Activated naive CD4-positive, alpha-beta T cell treated with anti-CD3 and anti-CD28 coated beads, Interleukin-2, amount 50 U/mL, for 24 hours (primary cell): ENCODE data around the gene HSD17B10.
"Not testable (repeated sequence)": the region's sequence is repeated elsewhere in the genome, so short reads cannot be mapped to it uniquely, and the experiment has no call there.

Experiments
- H3K27ac Mint-ChIP-seq: one replicate; pipeline ENCODE4 v1.8.0; 2021; ENCODE audit warnings: mild to moderate bottlenecking, mixed read lengths
- H3K27me3 Mint-ChIP-seq: one replicate; pipeline ENCODE4 v1.8.0; 2021; ENCODE audit warnings: mixed read lengths
- H3K36me3 Mint-ChIP-seq: one replicate; pipeline ENCODE4 v1.8.0; 2021; ENCODE audit warnings: mixed read lengths
- H3K4me1 Mint-ChIP-seq: one replicate; pipeline ENCODE4 v1.8.0; 2021; ENCODE audit warnings: mixed read lengths
- H3K4me3 Mint-ChIP-seq: one replicate; pipeline ENCODE4 v1.8.0; 2021; ENCODE audit warnings: mild to moderate bottlenecking, mixed read lengths
- H3K9me3 Mint-ChIP-seq: one replicate; pipeline ENCODE4 v1.8.0; 2021; ENCODE audit warnings: mixed read lengths

The HSD17B10 gene

DNA sequence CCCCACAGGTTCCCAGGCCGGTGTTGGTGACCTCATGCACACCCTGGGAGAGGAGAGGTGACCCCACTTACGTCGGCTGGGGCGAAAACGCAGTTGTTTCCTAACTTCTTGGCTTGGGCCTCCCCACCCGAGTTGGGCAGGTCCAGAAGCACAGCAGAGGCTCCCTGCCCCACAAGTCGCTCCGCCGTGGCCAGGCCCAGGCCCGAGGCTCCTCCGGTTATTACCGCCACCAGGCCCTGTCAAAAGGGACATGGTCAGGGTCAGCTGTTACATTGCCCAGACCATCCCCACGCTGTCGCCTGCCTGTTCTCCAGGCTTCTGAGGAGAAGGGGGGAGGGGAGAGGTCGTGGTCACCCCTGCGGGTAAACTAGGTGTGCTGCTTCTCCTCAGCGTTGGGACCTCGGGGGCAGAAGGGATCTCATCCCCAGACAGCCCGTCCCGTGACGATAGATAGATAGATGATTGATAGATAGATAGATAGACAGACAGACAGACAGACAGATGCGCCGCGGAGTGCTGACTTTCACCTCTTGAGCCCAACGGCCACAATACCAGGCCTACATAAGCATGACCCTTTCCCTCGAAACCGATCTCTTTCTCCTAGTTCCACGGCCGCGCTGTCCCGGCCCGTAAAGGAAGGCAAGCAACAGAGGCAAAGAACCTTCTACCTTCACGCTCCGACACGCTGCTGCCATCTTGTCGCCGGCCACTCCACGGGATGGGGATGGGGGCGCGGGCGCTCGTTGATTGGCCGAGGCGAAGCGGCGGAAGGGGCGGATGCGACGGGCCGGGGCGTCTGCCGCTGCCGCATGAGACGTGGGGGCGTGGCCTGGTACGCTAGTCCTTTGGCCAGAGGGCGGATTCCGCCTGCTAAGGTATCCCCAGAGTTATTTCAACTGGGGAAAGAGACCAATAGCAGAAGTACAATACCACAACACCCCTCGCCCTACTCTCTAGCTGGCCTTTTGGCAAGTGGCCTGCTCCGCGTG is at the start of gene HSD17B10:
Gene HSD17B10 (minus strand): TSS at position 720 of the 989 bp plus-strand sequence. CDS start 25 bp downstream, at position 695.
- peak within 1 kb of the TSS; percentile 98 for H3K4me3 Mint-ChIP-seq
- peaks cover 14% of the 10 kb centered on the region for H3K4me1 Mint-ChIP-seq
- peak within 1 kb of the TSS; percentile 94 for H3K27ac Mint-ChIP-seq
- no peaks in the 10 kb centered on the region for H3K9me3 Mint-ChIP-seq
- H3K36me3 Mint-ChIP-seq: peaks cover 1% of the 10 kb centered on the region
- H3K27me3 Mint-ChIP-seq: no peaks in the 10 kb centered on the region

GRCh38 chrX:53483416-53483815 is 49.2 kb upstream of the HSD17B10 start:
- H3K9me3 Mint-ChIP-seq: no peaks in the 10 kb centered on the region
- H3K4me1 Mint-ChIP-seq: no peaks in the 10 kb centered on the region
- H3K27ac Mint-ChIP-seq: no peak overlapping the region
- H3K27me3 Mint-ChIP-seq: peaks cover 3% of the 10 kb centered on the region
- H3K4me3 Mint-ChIP-seq: no peak overlapping the region
- no peaks in the 10 kb centered on the region for H3K36me3 Mint-ChIP-seq

DNA sequence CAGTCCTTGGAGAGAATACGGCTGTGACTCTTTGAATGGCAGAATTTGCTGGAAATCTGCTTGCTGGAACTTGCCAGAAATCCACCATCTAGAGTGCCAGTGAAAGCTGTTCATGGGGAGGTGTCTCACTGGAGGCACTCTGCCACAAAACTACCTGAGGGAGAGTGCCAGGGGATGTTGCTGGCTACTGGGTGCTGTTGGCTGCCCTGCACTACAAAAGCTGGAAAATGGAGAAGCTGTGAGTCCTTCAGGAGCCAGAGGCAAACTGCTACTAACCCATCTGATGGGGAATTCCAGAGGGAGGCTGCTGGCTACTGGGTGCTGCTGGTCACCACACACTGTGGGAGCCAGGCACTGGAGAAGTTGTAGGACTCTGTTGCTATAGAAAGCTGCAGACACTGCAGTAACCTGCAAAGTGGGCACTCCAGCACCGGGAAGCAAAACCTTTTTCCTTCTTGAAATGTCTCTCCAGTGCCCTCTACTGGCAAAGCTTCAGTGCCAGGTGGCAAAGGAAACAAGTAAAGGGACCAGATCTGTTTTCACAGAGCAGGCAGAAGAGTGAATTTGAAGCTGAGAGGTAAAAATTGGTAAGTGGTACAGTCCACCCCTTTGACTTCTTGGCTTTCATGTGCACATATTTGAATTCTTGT is 47.8 kb upstream of the HSD17B10 start:
- peaks cover 3% of the 10 kb centered on the region for H3K27me3 Mint-ChIP-seq
- H3K4me3 Mint-ChIP-seq: no peak overlapping the region
- H3K4me1 Mint-ChIP-seq: no peaks in the 10 kb centered on the region
- no peak overlapping the region for H3K27ac Mint-ChIP-seq
- no peaks in the 10 kb centered on the region for H3K9me3 Mint-ChIP-seq
- no peaks in the 10 kb centered on the region for H3K36me3 Mint-ChIP-seq

DNA sequence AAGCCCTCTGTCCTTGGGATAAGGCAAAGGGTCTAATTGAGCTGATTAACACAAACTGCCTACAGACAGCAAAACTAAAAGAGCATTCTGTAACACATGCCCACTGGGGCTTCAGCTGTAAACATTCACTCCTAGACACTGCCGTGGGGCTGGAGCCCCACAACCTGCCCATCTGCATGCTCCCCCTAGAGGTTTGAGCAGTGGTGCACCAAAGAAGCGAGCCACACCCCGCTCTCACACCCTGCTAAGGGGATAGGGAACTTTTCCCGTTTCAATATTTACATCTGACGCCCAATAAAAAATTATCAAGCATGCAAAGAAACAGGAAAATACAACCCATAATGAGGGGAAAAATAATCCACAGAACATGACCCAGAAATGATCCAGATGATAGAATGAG is 46.9 kb upstream of the HSD17B10 start:
- no peaks in the 10 kb centered on the region for H3K36me3 Mint-ChIP-seq
- H3K4me1 Mint-ChIP-seq: no peaks in the 10 kb centered on the region
- H3K27me3 Mint-ChIP-seq: peaks cover 3% of the 10 kb centered on the region
- H3K4me3 Mint-ChIP-seq: no peak overlapping the region
- H3K9me3 Mint-ChIP-seq: no peaks in the 10 kb centered on the region
- no peak overlapping the region for H3K27ac Mint-ChIP-seq

DNA sequence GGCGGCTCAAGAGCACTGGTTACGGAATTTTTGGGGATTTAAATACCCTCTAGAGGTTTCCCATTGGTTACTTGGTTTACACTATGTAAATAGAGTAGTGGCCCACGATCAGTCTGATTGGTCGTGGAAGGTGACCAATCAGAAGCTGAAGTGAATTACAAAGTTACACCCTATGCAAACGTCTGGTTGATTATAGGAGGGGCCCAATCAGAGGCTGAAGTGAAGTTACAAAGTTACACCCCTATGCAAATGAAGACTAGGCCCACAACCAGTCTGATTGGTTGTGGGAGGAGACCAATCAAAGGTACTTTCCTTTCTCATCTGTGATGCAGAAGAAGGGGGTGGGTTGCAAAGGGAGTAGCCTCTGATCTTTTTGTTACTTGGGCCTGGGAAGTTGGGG is 45.1 kb upstream of the HSD17B10 start:
- Mint-ChIP-seq H3K36me3 (no peaks in the 10 kb centered on the region), H3K4me1 (no peaks in the 10 kb centered on the region), H3K9me3 (no peaks in the 10 kb centered on the region), H3K27me3 (peaks cover 3% of the 10 kb centered on the region), H3K27ac (no peak overlapping the region), H3K4me3 (no peak overlapping the region)

DNA sequence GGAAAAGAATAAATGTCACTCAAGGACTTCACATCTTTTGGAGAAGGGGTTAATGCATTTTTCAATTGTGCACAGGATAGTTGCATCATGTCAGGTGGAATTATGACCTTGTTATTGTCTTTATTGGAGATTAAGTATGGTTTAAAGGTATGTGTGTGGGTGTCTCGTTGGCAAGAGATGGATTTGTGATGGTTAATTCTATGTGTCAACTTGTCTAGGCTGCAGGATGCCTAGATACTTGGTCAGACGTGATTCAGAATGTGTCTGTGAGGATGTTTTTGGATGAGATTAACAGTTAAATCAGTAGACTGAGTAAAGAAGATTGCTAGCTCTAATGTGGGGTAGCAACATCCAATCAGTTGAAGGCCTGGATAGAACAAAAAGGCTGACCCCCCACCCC is 42.2 kb upstream of the HSD17B10 start:
- no peaks in the 10 kb centered on the region for H3K9me3 Mint-ChIP-seq
- no peak overlapping the region for H3K4me3 Mint-ChIP-seq

DNA sequence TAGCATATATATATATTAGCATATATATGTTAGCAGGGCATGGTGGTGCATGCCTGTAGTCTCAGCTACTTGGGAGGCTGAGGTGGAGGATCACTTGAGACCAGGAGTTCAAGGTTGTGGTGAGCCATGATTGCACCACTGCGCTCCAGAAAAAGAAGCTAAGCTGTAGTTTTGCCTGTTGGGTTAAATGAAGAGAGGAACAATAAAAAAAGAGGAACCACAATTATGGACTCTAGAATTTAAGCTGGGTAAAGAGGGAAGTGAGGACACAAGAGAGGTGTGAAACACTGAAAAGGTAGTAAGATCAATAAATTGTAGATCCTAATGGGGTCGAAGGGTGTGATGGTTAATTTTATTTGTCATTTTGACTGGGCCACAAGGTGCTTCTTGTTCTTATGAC is 40.5 kb upstream of the HSD17B10 start:
- Mint-ChIP-seq H3K4me3 (no peak overlapping the region), H3K9me3 (no peaks in the 10 kb centered on the region), H3K36me3 (no peaks in the 10 kb centered on the region), H3K4me1 (no peaks in the 10 kb centered on the region), H3K27ac (no peak overlapping the region), H3K27me3 (peaks cover 2% of the 10 kb centered on the region)

More for the DNA sequence above, 42.2 kb upstream of the HSD17B10 start:
- no peaks in the 10 kb centered on the region for H3K36me3 Mint-ChIP-seq
- H3K27me3 Mint-ChIP-seq: peaks cover 5% of the 10 kb centered on the region
- no peak overlapping the region for H3K27ac Mint-ChIP-seq
- H3K4me1 Mint-ChIP-seq: no peaks in the 10 kb centered on the region

DNA sequence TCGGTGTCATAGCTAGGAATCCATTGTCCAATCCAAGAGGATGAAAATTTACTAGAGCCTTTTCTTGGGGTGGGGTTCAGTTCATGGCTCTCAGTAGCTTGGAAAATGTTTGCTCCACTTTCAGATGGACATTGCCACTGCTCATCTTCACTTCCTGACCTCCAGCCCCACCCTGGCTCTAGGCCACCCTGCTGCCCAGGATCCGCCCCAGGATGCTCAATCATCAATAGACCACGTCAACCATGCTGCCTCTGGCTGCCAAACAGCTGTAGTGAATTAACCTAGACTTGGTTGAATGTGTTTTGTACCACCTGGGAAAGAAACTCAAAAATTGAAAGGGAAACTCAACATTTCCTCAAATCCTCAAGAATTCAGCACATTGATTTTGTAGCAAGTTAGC is 37.2 kb upstream of the HSD17B10 start:
- Mint-ChIP-seq H3K4me3 (no peak overlapping the region), H3K9me3 (no peaks in the 10 kb centered on the region), H3K27me3 (peaks cover 2% of the 10 kb centered on the region), H3K36me3 (no peaks in the 10 kb centered on the region), H3K27ac (no peak overlapping the region), H3K4me1 (no peaks in the 10 kb centered on the region)

- H3K27me3 Mint-ChIP-seq: not testable (repeated sequence)
These were observed 34.5 kb upstream of the HSD17B10 start for GRCh38 chrX:53468659-53469058.

GRCh38 chrX:53458082-53458481 is 23.9 kb upstream of the HSD17B10 start:
- H3K27ac Mint-ChIP-seq: peak overlapping the region; percentile 8

More at GRCh38 chrX:53468659-53469058, 34.5 kb upstream of the HSD17B10 start:
- H3K9me3 Mint-ChIP-seq, H3K27ac Mint-ChIP-seq, H3K4me1 Mint-ChIP-seq, H3K4me3 Mint-ChIP-seq, H3K36me3 Mint-ChIP-seq: not testable (repeated sequence)

DNA sequence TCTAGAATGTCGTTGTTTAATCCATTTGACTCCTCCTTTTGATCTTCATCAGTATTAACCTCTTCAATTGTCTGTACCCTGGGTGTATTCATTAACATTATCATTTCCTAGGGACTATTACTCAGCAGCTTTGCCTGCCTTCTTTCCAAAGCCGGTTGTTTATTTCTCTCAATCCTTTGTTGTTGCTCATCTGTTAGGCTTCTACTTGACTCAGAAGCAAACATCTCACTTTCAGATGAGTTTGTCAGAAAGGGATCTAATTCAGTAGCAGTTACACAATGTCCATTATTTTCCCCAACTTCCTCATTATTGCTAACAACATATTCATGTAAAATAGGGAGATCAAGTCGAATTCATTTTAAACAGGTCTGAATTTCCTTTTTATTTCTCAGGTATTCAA is 22.1 kb upstream of the HSD17B10 start:
- Mint-ChIP-seq H3K9me3 (no peaks in the 10 kb centered on the region), H3K27me3 (peaks cover 4% of the 10 kb centered on the region), H3K36me3 (no peaks in the 10 kb centered on the region), H3K4me3 (no peak overlapping the region), H3K27ac (no peak overlapping the region), H3K4me1 (no peaks in the 10 kb centered on the region)

More at GRCh38 chrX:53458082-53458481, 23.9 kb upstream of the HSD17B10 start:
- Mint-ChIP-seq H3K27me3 (peaks cover 4% of the 10 kb centered on the region), H3K9me3 (no peaks in the 10 kb centered on the region), H3K4me1 (no peaks in the 10 kb centered on the region), H3K4me3 (no peak overlapping the region), H3K36me3 (no peaks in the 10 kb centered on the region)

DNA sequence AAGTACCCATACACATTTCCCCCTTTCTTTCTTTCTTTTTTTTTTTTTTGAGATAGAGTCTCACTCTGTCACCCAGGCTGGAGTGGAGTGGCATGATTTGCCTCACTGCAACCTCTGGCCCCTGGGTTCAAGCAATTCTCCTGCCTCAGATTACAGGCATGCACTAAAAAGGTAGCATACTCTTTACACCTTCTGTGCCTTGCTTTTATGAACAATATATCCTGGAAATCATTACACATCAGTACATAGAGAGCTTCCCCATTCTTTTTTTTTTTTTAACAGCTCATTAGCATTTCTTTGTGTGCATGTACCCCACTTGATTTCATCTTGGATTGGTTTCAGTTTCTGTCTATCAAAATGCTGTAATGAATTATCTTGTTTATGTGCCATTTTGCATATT is 18.6 kb upstream of the HSD17B10 start:
- Mint-ChIP-seq H3K36me3 (no peaks in the 10 kb centered on the region), H3K27ac (no peak overlapping the region), H3K9me3 (no peaks in the 10 kb centered on the region), H3K4me1 (no peaks in the 10 kb centered on the region), H3K4me3 (no peak overlapping the region), H3K27me3 (peaks cover 4% of the 10 kb centered on the region)

DNA sequence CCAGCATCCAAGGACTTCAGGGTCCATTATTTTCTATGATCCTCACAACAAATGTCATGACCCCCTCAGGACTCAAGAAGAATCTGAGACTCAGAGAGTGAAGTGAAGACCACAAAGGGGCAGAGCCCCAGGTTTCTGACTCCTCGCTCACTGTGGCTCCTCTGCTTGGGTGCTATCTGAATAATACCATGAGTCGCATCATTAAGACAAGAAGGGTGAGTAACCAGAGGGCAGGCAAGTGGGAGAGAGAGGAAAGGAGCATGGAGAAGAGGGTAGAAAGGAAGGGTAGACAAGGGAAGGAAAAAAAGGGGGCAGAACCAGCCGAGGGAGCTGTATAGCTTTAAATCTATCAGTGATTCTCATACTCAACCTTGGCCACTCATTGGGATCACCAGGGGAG is 15.5 kb upstream of the HSD17B10 start:
- Mint-ChIP-seq H3K36me3 (no peaks in the 10 kb centered on the region), H3K27ac (no peak overlapping the region), H3K4me1 (no peaks in the 10 kb centered on the region), H3K9me3 (no peaks in the 10 kb centered on the region), H3K4me3 (no peak overlapping the region), H3K27me3 (no peaks in the 10 kb centered on the region)

DNA sequence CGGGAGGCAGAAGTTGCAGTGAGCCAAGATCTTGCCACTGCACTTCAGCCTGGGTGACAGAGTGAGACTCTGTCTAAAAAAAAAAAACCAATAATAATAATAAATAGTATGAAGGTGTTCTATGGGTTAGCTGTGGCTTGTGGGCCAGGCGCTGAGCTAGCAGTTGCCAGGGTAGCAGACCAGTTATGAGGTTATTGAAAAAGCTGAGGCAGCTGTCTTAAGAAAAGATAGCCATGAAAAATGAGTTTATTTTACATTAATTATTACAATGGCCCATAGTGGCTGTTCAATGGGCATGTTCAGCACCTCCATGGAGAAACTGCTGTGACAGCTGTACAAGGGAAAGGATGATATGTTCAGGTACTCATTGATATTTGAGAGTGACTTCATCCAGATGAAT is 13.3 kb upstream of the HSD17B10 start:
- H3K27ac Mint-ChIP-seq: no peak overlapping the region
- no peak overlapping the region for H3K4me3 Mint-ChIP-seq

DNA sequence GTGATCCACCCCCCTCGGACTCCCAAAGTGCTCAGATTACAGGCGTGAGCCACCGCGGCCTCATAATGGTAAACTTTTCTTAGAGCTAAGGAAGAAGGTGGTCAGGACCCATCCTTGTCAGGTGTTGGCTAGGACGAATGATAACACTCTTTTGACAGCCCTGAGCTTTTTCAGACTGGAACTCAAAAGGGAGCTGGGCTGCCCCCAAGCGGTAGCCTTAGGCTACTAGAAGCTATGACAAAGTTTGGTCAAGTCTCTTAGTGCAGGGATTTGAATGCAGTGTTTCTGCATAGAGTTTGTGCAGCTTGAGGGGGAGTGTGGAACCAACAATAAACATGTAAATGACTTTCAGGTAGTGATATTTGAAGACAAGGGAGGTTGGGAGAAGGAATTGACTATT is 11.8 kb upstream of the HSD17B10 start:
- H3K4me3 Mint-ChIP-seq: no peak overlapping the region
- no peak overlapping the region for H3K27ac Mint-ChIP-seq

More for the DNA sequence above, 13.3 kb upstream of the HSD17B10 start:
- H3K36me3 Mint-ChIP-seq: no peaks in the 10 kb centered on the region
- H3K27me3 Mint-ChIP-seq: no peaks in the 10 kb centered on the region
- no peaks in the 10 kb centered on the region for H3K9me3 Mint-ChIP-seq
- no peaks in the 10 kb centered on the region for H3K4me1 Mint-ChIP-seq

DNA sequence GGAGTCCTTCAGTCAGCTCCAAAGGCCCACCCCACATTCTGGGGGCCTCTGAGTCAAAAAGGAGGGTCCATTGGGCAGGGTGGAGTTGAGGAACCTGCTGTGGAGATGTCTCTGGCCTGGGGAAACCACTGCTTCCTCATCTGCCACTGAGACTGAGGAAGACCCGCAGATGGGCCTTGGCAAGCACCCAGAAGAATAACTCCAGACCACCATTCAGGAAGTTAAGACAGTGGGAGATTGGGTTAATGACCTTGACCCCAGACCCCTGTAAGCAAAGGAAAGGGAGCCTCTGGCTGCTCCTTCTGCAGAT is 8.1 kb upstream of the HSD17B10 start:
- Mint-ChIP-seq H3K36me3 (no peaks in the 10 kb centered on the region), H3K9me3 (no peaks in the 10 kb centered on the region), H3K4me3 (no peak overlapping the region), H3K27me3 (no peaks in the 10 kb centered on the region), H3K27ac (no peak overlapping the region), H3K4me1 (peaks cover 5% of the 10 kb centered on the region)

More for the DNA sequence above, 11.8 kb upstream of the HSD17B10 start:
- Mint-ChIP-seq H3K27me3 (no peaks in the 10 kb centered on the region), H3K36me3 (no peaks in the 10 kb centered on the region), H3K4me1 (no peaks in the 10 kb centered on the region), H3K9me3 (no peaks in the 10 kb centered on the region)
